GM12878 (cell line): ENCODE data around the gene ACYP1. TPM values are rescaled to one million over a fixed set of nuclear protein-coding genes. Genes with fewer than 3 reads are reported as not detected.

Experiments used
- ATAC-seq: fragments of 200-7000 bp; cut with Tn5 transposase; 3 replicates; pipeline ENCODE4 v1.9.1; 2020; ENCODE audit warnings: mild to moderate bottlenecking, moderate library complexity
- BruUV-seq: library from RNA; stranded (reverse); fragments of 400-500 nt; replicated peaks from 2 replicates; lab custom pipeline; 2021; lab: Mats Ljungman, UMichigan
- CTCF ChIA-PET: fragments of 300-600 bp; sonication (Branson Sonifier 250); formaldehyde crosslinking; extraction: SDS; loops from one replicate; lab custom pipeline; 2021; ENCODE audit warnings: inconsistent platforms; lab: Yijun Ruan, JAX
- POLR2A ChIA-PET: fragments of 350-600 bp; formaldehyde crosslinking; extraction: SDS; loops from one replicate; lab custom pipeline; 2021; ENCODE audit warnings: inconsistent platforms; lab: Charles Lee
- RAD21 ChIA-PET: fragments of 300-600 bp; sonication (Branson Sonifier 250); formaldehyde crosslinking; loops from one replicate; lab custom pipeline; 2023; ENCODE audit warnings: antibody characterized with exemption; ENCODE audit not compliant: unreplicated experiment; lab: Charles Lee
- SMC1A ChIA-PET: fragments of 300-600 bp; sonication (Branson Sonifier 250); formaldehyde crosslinking; loops from one replicate; lab custom pipeline; 2023; ENCODE audit not compliant: unreplicated experiment, uncharacterized antibody; lab: Charles Lee
- DNase-seq: peaks from one replicate; pipeline ENCODE4 v3.0.0-alpha.2; 2011; ENCODE audit warnings: low read depth, low spot score
- FAIRE-seq: peaks from 3 replicates; lab custom pipeline; 2011; peaks lifted over from hg19 to GRCh38; lab: Jason Lieb, UNC
- H2AFZ ChIP-seq: 2 replicates; pipeline ENCODE4 v1.6.0; 2011; ENCODE audit warnings: low read depth, low read length, control low read depth; ENCODE audit not compliant: control insufficient read depth
- H3K27ac ChIP-seq: 2 replicates; pipeline ENCODE4 v1.5.1; 2011; ENCODE audit warnings: control low read depth; ENCODE audit not compliant: control insufficient read depth, insufficient read depth
- H3K27me3 ChIP-seq, 2 experiments: replicated peaks in 1 of 2; 2 replicates each; pipeline versions ENCODE4 v1.6.0 to v1.6.1; 2011; ENCODE audit warnings: low read length in 1 of 2; ENCODE audit not compliant: control insufficient read depth in 2 of 2, insufficient read depth in 2 of 2
- H3K36me3 ChIP-seq, 2 experiments: 2 replicates each; pipeline ENCODE4 v1.5.1; 2011; ENCODE audit warnings: low read length in 1 of 2; ENCODE audit not compliant: control insufficient read depth in 2 of 2, insufficient read depth in 2 of 2
- H3K4me1 ChIP-seq: 2 replicates; pipeline ENCODE4 v1.6.1; 2011; ENCODE audit warnings: mild to moderate bottlenecking, low read length, moderate library complexity, mixed read lengths; ENCODE audit not compliant: control insufficient read depth, insufficient read depth
- H3K4me2 ChIP-seq: 2 replicates; pipeline ENCODE4 v1.6.0; 2011; ENCODE audit warnings: control low read depth; ENCODE audit not compliant: control insufficient read depth, insufficient read depth
- H3K4me3 ChIP-seq: fragments of 200-600 bp; sonication (generic); 2 replicates; pipeline ENCODE4 v1.5.1; 2016
- H3K79me2 ChIP-seq: 2 replicates; pipeline ENCODE4 v1.6.0; 2011; ENCODE audit warnings: low read length; ENCODE audit not compliant: control insufficient read depth, insufficient read depth
- H3K9ac ChIP-seq: 2 replicates; pipeline ENCODE4 v1.8.0; 2011; ENCODE audit warnings: low read length, control low read depth, mixed read lengths; ENCODE audit not compliant: control insufficient read depth, insufficient read depth
- H3K9me3 ChIP-seq: replicated peaks from 3 replicates; pipeline ENCODE4 v1.5.1; 2011; ENCODE audit warnings: mild to moderate bottlenecking, low read length; ENCODE audit not compliant: control insufficient read depth, insufficient read depth
- H4K20me1 ChIP-seq: 2 replicates; pipeline ENCODE4 v1.6.0; 2011; ENCODE audit not compliant: control insufficient read depth, insufficient read depth
- E2F4 ChIP-seq: IDR thresholded peaks from 2 replicates; pipeline ENCODE4 v1.6.1; 2012; ENCODE audit warnings: low read depth, low read length, improper control_type of control experiment
- E2F8 ChIP-seq: fragments of 450-650 bp; IDR thresholded peaks from 2 replicates; pipeline ENCODE4 v1.6.1; 2018; ENCODE audit warnings: mild to moderate bottlenecking, low read depth, moderate library complexity; ENCODE audit not compliant: partially characterized antibody
- NBN ChIP-seq: fragments of 450-650 bp; IDR thresholded peaks from 2 replicates; pipeline ENCODE4 v1.6.1; 2016
- RBBP5 ChIP-seq: fragments of 200-600 bp; sonication (generic); conservative IDR thresholded peaks from 2 replicates; pipeline ENCODE4 v1.6.1; 2016
- SREBF1 ChIP-seq: IDR thresholded peaks from 2 replicates; pipeline ENCODE4 v1.6.1; 2012; ENCODE audit warnings: mild to moderate bottlenecking, low read length
- WGBS: methylation state at CpG from one replicate; pipeline ENCODE4 v1.1.6; 2016; ENCODE audit warnings: low lambda C conversion rate; ENCODE audit not compliant: insufficient replicate concordance, insufficient coverage; ENCODE audit errors: missing lambda C conversion rate; 5-methylcytosine and 5-hydroxymethylcytosine counted together
- in situ Hi-C: fragments of 300-500 bp; cut with MboI; formaldehyde crosslinking; loops from 9 replicates; pipeline ENCODE4 v1.14.3; 2018; ENCODE audit warnings: mixed read lengths
- intact Hi-C: fragments of 100-400 bp; cut with micrococcal nuclease; formaldehyde crosslinking; loops from one replicate; pipeline ENCODE4 v1.14.2; 2022; ENCODE audit not compliant: unreplicated experiment
- polyA plus RNA-seq, 11 experiments: library from polyadenylated mRNA; depleted of rRNA in 4 of 11; unstranded in 6 of 11; stranded (reverse) in 5 of 11; fragments of >200 nt; fragmentation: Nextera tagmentation in 4 of 11; fragmentation: Illumina TruSeq in 1 of 11; extraction: Ambion mirVana in 4 of 11; extraction: Trizol in 1 of 11; gene quantifications; 1 replicate in 1 of 11; 2 replicates in 10 of 11; pipeline versions ENCODE4 v1.2.1 to v1.2.3, GENCODE V29; 2011 to 2016; ENCODE audit warnings: inconsistent platforms in 2 of 11, missing spikeins in 2 of 11, low read depth in 1 of 11
- total RNA-seq, 4 experiments: library from RNA; depleted of rRNA in 3 of 4; stranded (reverse); fragments of >200 nt in 3 of 4; fragmentation: Illumina TruSeq in 1 of 4; extraction: Trizol in 1 of 4; gene quantifications; 2 replicates each; pipeline versions ENCODE4 v1.2.1 to v1.2.3, GENCODE V29; 2013 to 2021
- TF ChIP-seq, protein P1 (sequence below): fragments of 450-650 bp; IDR thresholded peaks from 2 replicates; pipeline ENCODE4 v1.6.1; 2018; ENCODE audit warnings: borderline replicate concordance, mild to moderate bottlenecking; ENCODE audit not compliant: partially characterized antibody
- TF ChIP-seq, protein P2 (sequence below): IDR thresholded peaks from 2 replicates; pipeline ENCODE4 v1.6.1; 2012; ENCODE audit warnings: improper control_type of control experiment, low read depth, low read length; ENCODE audit not compliant: insufficient replicate concordance

ACYP1 gene
- total and polyA plus RNA-seq, 10 of the 15 experiments (the other 5 are each of a cell fraction or from before 2014, with no cell fraction given), result 18.2 to 52.6 (median 43.5) TPM

- ChIA-PET SMC1A (interaction anchor here (0.9 to 1.1 kb wide), 2 partner anchors 8 to 9 kb away, joined by 3 to 4 read pairs; partner anchors contain the start of gene ACYP1), POLR2A (interaction anchor here (1.4 to 1.6 kb wide), 3 partner anchors 8 to 51 kb away, joined by 3 to 7 read pairs (median 5); partner anchors contain the start of genes ACYP1 and EIF2B2), CTCF (no interaction called here), RAD21 (interaction anchor here (0.6 to 0.7 kb wide), 2 partner anchors 19 to 86 kb away, joined by 3 to 6 read pairs; no protein-coding TSS in a partner anchor)
- H3K4me1 ChIP-seq, result no peaks in the 10 kb centered on the region
- H3K4me2 ChIP-seq, result no peak overlapping the region
- H3K4me3 ChIP-seq, result no peak overlapping the region
- H3K9me3 ChIP-seq, result no peaks in the 10 kb centered on the region; the same call in 2 of the 3 replicates
- no TSS peak for BruUV-seq
- intact Hi-C loops, result no loop called here
- WGBS, result 95% methylated on average over 1 of the region's 1 CpG
- H3K79me2 ChIP-seq, result peaks cover 12% of the 10 kb centered on the region
- no peak overlapping the region for H2AFZ ChIP-seq
- no peak overlapping the region for H3K27ac ChIP-seq
- H3K27me3 ChIP-seq, result no peaks in the 10 kb centered on the region
- TF ChIP-seq NBN (no peak), E2F4 (no peak), RBBP5 (no peak), SREBF1 (no peak), E2F8 (no peak)
- TF ChIP-seq, protein P1, sequence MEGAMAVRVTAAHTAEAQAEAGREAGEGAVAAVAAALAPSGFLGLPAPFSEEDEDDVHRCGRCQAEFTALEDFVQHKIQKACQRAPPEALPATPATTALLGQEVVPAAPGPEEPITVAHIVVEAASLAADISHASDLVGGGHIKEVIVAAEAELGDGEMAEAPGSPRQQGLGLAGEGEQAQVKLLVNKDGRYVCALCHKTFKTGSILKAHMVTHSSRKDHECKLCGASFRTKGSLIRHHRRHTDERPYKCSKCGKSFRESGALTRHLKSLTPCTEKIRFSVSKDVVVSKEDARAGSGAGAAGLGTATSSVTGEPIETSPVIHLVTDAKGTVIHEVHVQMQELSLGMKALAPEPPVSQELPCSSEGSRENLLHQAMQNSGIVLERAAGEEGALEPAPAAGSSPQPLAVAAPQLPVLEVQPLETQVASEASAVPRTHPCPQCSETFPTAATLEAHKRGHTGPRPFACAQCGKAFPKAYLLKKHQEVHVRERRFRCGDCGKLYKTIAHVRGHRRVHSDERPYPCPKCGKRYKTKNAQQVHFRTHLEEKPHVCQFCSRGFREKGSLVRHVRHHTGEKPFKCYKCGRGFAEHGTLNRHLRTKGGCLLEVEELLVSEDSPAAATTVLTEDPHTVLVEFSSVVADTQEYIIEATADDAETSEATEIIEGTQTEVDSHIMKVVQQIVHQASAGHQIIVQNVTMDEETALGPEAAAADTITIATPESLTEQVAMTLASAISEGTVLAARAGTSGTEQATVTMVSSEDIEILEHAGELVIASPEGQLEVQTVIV, result no peak
- TF ChIP-seq, protein P2, sequence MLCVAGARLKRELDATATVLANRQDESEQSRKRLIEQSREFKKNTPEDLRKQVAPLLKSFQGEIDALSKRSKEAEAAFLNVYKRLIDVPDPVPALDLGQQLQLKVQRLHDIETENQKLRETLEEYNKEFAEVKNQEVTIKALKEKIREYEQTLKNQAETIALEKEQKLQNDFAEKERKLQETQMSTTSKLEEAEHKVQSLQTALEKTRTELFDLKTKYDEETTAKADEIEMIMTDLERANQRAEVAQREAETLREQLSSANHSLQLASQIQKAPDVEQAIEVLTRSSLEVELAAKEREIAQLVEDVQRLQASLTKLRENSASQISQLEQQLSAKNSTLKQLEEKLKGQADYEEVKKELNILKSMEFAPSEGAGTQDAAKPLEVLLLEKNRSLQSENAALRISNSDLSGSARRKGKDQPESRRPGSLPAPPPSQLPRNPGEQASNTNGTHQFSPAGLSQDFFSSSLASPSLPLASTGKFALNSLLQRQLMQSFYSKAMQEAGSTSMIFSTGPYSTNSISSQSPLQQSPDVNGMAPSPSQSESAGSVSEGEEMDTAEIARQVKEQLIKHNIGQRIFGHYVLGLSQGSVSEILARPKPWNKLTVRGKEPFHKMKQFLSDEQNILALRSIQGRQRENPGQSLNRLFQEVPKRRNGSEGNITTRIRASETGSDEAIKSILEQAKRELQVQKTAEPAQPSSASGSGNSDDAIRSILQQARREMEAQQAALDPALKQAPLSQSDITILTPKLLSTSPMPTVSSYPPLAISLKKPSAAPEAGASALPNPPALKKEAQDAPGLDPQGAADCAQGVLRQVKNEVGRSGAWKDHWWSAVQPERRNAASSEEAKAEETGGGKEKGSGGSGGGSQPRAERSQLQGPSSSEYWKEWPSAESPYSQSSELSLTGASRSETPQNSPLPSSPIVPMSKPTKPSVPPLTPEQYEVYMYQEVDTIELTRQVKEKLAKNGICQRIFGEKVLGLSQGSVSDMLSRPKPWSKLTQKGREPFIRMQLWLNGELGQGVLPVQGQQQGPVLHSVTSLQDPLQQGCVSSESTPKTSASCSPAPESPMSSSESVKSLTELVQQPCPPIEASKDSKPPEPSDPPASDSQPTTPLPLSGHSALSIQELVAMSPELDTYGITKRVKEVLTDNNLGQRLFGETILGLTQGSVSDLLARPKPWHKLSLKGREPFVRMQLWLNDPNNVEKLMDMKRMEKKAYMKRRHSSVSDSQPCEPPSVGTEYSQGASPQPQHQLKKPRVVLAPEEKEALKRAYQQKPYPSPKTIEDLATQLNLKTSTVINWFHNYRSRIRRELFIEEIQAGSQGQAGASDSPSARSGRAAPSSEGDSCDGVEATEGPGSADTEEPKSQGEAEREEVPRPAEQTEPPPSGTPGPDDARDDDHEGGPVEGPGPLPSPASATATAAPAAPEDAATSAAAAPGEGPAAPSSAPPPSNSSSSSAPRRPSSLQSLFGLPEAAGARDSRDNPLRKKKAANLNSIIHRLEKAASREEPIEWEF, result no peak
- DNase-seq, result no peak
- in situ Hi-C loops, result no loop called here
- no peaks in the 10 kb centered on the region for H3K36me3 ChIP-seq
- no peak overlapping the region for H3K9ac ChIP-seq
- H4K20me1 ChIP-seq, result no peaks in the 10 kb centered on the region
- no peak for FAIRE-seq
- no peak for ATAC-seq
These were observed 9.4 kb downstream of the ACYP1 start for GRCh38 chr14:75054421-75054820.
